ENCODE data around the gene SIPA1L3.

- TF ChIP-seq CTCF (conservative IDR thresholded peaks at IDR 0.05): no peak
- no peak for TF ChIP-seq ZFX (IDR thresholded peaks at IDR 0.05)
These were observed 344.0 kb downstream of the SIPA1L3 start for GRCh38 chr19:38250821-38251563.

Measured in C4-2B (cell line).